ENCODE measurements around the gene CD300LD.

The CD300LD gene

GRCh38 chr17:74543891-74544760 lies 48.0 kb downstream of the CD300LD start:
- DNase-seq, result no peak

GRCh38 chr17:74543406-74543805 lies 48.7 kb downstream of the CD300LD start:
- DNase-seq, result no peak

GRCh38 chr17:74542727-74543383 lies 49.2 kb downstream of the CD300LD start:
- DNase-seq, result no peak

GRCh38 chr17:74542166-74542565 lies 49.9 kb downstream of the CD300LD start:
- DNase-seq, result no peak

GRCh38 chr17:74541176-74542111 lies 50.6 kb downstream of the CD300LD start:
- DNase-seq, result no peak

- DNase-seq, result peak in 1 of 4 experiments; percentile 16
These were observed 52.7 kb downstream of the CD300LD start for GRCh38 chr17:74539281-74539820.

- no peak for DNase-seq
These were observed 55.2 kb downstream of the CD300LD start for GRCh38 chr17:74536890-74537289.

- DNase-seq, result peak; percentile 94 to 98 (median 96)
These were observed 60.0 kb downstream of the CD300LD start for GRCh38 chr17:74532115-74532514.

- peak; percentile 62 to 80 (median 74) for DNase-seq
These were observed 60.8 kb downstream of the CD300LD start, which contains the start of gene CD300LB for GRCh38 chr17:74531231-74531761. Gene CD300LB, minus strand, starts transcription at chr17:74531475. Its CDS starts 125 bp downstream, at chr17:74531350.

- peak in 1 of 4 experiments; percentile 8 for DNase-seq
These were observed 61.3 kb downstream of the CD300LD start for GRCh38 chr17:74530831-74531150.

Data from suppressor macrophage (primary cell).